RPMI8226 (cell line): ENCODE results near the gene CFAP46.
A peak's percentile ranks its signal among the peaks of the same experiment; 100 is the strongest.
"Not testable (repeated sequence)": the region's sequence is repeated elsewhere in the genome, so short reads cannot be mapped to it uniquely, and the experiment has no call there.

ENCODE experiments used
- DNase-seq: peaks from one replicate; pipeline ENCODE4 v3.0.0-alpha.2; 2015

CFAP46 gene

DNA sequence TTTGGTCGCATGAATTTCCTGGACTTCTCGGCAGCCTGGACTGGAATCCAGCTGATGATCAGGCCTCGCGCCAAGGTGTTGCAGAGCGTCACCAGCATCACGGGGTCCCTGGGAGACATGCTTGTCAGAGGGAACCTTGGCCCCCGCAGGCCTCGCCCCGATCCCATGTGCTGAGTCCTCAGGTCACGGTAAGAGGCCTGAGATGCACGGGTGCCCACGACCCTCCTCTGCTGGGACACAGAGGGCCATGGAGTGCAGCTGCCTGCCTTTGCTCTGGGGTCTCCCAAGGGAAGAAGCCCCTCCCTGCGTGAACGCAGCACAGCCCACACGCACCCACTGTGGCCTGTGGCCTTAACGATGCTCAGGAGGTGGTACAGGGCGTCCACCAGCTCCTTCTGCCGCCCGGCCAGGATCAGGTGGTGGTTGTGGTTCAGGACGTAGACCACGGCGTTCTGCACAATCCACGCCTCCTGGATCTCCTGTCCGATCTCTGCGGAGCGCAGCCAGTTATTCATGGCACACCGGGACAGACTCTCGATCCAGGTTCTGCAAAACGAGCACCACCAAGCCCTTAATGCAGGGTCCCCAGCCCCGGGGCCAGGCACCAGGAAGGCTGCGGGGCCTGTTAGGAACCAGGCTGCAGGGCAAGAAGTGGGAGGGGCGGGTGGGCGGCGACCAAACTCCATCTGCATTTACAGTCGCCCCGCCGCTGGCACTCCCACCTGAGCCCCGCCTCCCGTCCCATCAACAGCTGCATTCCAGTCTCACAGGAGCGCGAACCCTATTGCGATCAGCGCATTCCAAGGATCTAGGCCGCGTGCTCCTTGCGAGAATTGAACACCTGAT, 29.4 kb downstream of the CFAP46 start:
- DNase-seq: no peak

DNA sequence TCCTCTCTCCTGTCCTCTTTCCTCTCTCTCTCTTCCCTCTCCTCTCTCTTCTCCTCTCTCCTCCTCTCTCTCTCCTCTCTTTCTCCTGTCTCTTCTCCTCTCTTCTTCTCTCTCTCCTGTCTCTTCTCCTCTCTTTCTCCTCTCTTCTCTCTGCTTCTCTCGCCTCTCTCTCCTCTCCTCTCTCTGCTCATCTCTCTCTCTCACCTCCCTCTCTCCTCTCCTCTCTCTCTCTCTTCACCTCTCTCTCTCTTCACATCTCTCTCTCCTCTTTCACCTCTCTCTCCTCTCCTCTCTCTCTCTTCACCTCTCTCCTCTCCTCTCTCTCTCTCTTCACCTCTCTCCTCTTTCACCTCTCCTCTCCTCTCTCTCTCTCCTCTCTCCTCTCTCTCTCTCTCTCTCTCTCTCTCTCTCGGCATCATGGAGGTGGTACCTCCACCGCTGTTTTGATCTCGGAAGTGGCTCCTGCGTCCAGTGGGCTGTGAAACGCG, 30.1 kb downstream of the CFAP46 start:
- DNase-seq: no peak

DNA sequence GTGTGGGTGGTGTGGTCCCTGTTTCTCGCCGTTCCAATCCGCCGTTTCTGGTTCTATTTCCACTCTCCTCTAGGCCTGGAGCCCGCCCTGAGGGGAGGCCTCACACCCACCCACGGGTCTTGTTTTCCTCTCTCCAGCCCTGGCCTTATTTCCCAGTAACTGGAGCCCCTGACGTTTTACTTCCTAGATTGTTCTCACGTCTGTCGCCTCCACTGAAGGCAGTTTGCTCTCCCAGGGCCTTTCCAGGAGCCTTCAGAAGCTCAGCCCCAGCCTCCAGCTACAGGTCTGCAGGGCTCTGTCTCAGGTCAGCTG, 30.6 kb downstream of the CFAP46 start:
- no peak for DNase-seq

DNA sequence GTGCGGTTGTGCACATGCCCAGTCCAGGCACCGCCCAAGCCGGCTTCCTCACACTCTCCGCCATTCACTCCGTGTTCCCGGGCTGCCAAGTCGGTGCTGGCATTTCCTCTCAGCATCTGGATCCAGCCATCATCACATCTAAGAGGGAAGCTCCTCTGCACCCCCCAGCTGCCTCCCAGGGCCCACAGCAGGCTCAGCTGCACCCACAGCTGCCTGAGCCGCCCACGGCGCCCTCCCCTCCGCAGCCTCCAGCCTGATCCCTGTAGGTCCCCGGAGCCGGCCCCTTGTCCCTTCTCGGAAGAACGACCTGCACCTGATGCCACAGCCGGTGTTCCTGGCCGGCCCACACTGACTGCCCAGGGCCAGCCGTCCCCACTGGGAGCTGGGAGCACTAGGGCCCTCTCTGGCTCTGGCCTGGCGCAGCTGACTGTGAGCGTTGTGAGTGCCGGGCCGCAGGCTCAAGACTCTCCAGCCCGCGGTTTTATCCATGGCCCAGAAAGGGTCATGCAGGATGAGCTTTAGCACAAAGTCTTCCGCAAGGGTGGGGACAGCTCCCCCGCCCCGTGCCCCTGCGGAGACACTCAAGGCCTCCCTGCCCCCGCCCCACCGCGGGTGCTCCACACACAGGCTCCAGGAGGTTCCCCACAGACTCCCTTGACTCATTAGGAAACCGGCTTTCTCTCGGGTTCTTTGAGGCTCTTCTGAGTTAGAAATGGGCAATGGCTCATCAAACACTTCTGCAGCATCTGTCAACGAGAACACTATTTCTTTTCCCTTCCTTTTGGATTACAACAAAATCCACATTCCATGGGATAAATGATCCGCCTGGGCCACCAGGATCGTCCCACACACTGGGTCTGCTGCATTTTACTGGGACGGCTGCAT, 31.2 kb downstream of the CFAP46 start:
- DNase-seq: no peak

DNA sequence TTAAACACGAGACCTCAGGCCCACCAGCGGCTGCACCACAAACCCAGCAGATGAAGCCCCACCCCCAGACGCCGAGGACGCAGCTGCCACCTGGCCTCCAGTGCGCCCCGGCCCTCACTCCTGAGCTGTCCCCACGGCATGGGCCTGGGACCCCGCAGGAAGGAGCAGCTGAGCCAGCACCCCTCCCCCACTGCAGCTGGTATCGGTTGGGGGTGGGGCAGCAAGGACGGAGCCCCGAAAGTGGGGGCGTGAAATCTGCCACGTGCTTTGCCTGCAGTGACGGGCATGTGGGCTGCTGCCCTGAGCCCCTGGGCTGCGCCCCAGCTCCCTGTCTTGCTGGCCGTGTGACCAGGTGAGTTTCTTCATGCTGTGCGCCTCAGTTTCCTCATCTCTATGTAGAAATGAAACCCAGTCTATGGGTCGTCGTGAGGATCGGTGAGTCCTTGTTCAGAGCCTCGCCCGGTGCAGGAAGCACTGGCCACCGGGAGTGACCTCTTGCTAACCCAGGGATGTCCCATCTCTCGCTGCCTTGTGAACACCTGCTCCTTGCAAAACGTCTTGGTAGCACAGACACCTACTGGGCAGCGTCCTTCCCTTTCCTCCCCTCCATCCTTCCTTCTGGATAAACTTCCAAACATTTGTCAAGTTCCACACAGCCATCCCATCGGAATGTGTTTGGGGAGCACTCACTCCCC, 32.0 kb downstream of the CFAP46 start:
- DNase-seq: no peak

DNA sequence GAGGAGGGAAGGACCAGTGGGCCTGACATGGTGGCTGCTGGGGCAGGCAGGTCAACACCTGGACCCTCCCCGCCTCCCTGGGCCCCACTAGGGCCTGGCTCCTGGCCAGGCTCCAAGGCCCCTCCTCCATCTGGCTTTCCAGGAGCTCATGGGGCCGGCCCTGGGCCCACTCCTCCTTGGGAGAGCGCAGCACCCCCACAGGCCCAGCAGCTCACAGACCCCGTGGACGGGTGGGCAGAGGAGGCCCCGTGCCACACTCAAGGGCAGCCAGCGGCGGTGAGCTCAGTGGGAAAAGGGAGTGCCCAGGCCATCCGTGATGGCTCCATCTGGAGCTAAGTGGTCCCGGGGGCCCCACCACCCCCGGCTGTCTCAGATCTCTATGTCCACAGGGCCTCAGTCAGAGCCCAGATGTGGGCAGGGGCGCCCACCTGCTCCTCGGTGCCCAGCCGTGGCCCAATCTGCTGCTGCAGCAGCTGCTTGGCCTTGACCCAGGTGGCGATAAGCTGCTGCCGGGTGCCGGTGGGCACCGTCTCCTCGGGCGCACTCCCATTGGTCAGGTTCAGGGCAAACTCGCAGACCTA, 32.8 kb downstream of the CFAP46 start:
- DNase-seq: no peak

DNA sequence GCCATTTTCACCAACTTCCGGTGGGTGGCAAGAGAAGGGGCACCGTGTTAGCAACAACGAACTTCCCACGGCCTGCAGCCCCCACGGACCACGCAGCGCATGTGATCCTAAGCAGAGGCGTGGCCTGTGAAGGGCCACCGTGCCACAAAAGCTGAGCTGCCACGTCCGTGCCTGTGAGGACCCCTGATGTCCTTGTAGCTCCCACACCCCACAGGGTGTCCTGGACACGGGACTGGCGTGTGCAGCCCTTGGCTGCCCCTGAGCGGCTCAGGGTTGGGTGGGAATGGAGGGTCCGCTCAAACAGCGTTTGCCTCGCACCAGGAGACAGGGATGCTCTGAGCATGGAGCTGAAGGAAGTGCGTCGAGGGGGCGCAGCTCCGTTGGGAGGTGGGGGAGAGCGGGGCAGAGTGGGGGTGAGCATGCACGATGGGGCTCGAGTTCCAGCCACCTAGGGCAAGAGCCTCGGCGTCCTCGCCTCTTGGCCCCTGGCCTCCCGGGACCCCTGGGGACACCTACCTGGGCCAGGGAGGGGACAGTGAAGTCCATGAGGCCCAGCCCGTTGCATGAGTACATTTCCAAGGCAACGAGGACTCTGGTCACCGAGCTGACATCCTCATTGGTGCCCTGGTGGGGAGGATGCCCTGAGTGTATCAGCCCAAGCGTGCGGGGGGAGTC, 33.6 kb downstream of the CFAP46 start:
- no peak for DNase-seq

DNA sequence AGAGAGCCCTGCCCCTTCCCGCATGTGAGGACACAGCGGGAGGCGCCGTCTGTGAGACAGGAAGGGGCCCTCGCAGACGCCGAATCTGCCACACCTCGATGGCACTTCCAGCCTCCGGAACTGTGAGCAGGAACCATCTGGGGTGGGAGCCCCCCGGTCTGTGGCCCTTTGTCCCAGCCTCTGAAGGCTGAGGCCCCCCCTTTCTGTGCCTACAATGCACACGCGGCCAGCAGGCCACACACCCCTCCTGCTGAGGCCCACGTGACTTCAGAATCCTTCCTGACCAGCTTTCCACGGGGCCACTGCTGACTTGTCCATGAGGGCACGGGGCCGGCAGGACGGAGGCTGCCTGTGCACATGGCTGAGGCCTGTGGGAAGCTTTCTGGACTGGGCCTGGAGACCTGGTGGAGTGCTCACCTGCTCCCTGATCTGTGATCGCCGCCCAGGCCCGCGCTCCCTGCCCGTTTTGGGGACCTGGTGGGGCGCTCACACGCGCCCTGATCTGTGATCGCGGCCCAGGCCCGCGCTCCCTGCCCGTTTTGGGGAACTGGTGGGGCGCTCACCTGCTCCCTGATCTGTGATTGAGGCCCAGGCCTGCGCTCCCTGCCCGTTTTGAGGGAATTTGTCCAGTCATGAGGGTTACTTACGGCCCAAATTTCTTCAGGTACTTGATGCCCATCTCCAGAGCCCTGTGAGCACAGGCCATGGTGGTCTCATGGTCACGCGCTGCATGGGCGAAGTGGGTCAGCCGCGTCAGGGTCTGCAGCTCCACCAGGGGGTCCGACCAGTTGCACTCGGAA, 34.3 kb downstream of the CFAP46 start:
- no peak for DNase-seq

DNA sequence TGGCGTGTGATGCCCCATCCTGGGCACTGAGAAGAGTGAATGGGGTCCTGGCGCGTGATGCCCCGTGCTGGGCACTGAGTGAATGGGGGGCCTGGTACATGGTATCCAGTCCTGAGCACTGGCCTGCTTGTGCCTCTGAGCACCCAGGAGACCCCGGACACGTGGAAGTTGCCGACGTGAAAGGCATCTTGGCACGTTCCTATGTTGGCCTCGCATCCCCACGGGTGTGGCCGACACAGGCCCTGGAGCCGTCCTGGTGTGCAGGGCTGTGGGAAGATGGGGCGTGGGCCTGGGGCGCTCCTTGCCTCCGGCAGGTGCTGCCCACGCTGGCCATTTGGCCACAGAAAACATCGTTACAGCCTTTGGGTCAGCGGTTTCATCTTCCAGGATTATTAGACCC, 35.5 kb downstream of the CFAP46 start:
- DNase-seq: no peak

DNA sequence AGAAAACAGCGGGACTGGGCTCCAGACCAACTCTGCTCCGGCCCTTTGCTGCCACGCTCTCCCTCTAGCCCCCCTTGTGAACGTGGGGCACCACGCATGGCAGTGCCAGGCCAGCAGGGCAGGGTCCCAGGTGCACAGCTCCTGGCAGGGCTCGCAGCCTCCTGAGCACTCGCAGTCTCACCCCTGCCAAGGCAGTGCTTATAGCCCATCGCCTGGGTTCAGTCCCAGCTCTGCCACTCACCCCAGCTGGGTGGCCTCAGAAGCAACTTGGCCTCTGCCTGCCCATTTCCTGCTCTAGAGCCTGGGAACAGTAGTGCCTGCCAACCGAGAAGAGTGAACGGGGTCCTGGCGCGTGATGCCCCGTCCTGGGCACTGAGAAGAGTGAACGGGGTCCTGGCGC, 36.3 kb downstream of the CFAP46 start:
- DNase-seq: no peak

DNA sequence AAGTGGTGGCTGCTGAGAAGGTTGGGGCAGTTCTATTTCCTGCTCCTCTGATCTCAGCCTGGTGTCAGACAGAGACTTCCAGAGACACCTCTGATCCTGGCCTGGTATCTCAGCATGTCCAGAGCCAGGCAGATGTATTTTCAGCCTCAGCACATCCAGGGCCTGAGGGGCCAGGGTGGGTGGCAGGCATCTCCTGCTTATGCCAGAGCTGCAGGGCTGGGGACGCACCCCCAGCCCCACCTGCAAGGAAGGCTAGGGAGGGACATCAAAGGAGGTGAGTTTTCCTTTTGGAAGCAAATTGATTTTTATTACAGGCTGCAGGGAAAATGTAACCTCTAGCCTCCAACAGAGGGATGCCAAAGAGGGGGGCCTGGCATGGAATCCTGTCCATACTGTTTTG, 36.7 kb downstream of the CFAP46 start:
- no peak for DNase-seq

DNA sequence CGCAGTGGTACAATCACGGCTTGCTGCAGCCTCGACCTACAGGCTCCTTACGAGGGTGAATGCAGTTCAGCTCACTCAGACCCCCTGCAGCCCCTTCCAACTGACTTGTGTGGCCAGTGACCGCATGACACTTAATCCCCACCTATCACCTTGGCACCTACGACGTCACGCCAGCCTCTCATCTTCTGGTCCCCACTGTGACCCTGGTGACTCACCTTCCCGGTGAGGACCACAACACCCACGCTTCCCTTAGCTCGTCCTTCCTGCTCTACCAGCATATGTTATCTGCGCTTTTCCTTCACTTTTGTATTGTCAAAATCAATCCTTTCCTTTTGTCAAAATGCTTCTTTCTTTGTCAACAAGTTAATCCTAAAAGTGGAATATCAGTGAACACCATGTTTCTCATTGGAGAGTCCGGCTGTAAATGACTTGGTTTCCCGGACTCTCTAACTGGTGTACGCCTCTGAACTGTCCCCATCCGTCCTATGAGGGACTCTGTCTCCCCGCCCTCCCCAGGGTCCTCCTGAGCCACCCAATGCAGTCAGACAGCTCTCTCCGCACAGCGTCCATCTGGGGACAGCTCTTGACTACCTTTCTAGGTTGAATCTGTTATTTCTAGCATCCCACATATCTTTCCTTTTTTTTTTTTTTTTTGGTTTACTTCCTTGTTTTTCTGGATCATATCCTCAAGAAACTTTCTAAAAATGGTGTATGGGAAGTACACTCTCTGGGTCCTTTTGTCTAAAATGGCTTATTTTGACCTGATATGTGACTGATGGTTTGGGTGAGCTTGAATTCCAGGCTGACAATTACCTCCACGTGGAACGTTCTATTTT, 37.3 kb downstream of the CFAP46 start:
- DNase-seq: no peak

DNA sequence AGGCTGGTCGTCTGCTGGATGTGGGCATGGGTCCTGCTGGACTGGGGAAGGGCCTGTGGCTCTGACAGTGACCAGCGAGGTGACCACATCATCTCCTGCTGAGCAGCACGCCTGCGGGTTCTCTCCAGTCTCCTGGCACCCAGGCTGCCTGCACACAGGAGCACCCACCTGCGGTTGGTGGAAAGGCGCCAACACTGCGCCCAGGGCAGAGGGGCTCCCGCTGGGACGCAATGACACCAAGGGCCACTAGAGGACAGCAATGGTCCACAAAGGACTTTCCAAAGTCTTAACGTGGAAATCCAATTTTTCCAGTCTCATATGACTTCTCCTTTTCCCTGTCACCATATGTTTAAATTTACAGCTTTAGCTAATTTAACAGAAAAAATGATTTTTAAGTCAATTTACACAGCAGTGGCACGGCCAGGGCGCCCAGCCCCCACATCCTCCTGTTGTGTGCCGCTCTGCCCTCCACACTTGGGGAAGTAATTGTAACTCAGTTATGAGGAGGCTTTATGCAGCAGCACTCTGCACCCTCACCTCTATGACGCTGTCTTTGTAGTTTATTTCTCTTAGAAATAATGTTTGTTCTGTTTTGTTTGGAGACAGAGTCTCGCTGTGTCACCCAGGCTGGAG, 38.1 kb downstream of the CFAP46 start:
- peak; percentile 61 for DNase-seq

DNA sequence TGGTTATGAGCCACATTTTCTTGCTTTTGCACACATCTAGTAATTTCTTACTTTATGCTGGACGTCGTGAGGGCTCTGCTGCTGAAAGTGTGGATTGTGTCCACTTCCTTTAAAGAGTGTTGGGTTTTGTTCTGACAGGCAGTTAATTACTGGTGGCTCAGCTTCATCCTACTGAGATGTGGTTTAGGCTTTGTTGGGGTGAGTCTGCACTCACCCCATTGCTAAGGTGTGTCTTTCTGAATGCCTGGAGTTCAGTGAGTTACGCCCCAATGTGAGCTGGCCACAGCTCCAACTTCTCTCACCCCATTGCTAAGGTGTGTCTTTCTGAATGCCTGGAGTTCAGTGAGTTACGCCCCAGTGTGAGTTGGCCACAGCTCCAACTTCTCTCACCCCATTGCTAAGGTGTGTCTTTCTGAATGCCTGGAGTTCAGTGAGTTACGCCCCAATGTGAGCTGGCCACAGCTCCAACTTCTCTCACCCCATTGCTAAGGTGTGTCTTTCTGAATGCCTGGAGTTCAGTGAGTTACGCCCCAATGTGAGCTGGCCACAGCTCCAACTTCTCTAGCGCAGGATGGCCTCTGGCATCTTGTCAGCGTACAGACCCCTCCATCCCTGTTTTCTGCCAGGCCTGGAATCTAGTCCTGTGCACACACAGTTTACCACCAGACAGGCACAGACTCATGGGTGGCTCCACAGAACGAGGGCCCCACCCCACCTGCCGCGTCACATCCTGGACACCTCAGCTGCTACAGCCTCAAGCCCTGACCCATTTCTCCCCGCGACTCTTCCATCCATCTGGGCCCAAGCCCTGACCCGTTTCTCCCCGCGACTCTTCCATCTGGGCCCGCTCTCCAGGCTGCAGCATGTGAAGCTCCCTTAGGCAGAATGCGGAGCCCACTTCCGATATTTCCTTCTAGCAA, 39.5 kb downstream of the CFAP46 start:
- DNase-seq: not testable (repeated sequence)

DNA sequence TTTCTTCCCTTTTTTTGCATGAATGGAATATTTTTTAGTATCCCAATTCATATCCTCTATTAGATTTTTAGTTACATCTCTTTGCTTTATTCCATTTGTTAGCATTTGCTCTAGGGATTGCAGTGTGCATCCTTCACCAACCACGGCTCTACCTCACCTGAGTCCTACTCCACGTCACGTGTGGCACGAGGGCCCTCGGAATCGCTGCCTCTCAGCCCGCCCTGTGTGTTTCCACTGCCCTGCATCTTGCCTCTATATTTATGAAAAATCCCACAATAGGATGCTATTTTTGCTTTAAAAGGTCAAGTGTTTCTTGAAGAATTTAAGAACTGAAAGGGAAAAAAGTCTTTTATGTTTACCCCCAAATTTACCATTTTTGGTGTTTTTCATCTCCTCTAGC, 41.0 kb downstream of the CFAP46 start:
- DNase-seq: no peak

DNA sequence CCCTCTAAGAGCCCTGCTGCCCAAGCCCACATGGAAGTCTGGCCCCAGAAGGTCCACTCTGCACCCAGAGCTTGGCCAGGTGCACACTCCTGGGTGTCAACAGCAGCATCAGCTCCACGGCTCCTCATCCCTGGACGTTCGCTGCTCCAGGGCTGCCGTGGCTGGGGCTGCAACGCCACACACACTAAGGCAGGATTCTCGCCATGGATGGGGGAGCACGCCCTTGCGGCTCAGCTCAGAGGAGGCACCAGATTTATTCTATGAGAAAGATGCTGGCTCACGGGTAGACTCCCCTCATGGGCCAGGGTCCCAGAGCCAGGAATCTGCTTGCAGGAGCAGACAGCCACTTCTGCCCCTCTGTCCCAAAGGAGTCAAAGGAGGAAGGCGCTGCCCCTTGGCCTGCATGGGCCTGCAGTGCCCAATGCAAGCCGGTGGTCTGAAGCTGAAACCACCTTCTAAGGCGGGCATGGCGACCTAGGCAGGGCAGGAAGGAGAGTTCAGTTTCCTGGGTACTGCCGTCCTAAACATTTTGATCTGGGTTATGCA, 42.1 kb downstream of the CFAP46 start:
- no peak for DNase-seq

DNA sequence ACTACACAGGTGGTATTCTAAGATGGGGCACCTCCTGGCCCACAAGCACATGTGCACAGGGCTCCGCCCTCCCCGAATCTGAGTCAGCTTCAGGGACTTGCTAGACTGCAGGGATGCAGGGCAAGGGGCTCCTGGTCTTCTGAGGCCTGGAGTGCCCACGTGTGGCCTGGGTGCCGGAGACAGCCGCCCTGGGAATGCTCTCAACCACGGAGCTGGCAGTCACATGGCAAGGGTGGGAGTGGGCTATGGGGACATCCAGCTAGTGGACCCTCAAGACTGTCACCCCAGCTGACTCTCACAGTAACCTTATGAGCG, 42.7 kb downstream of the CFAP46 start:
- DNase-seq: no peak

DNA sequence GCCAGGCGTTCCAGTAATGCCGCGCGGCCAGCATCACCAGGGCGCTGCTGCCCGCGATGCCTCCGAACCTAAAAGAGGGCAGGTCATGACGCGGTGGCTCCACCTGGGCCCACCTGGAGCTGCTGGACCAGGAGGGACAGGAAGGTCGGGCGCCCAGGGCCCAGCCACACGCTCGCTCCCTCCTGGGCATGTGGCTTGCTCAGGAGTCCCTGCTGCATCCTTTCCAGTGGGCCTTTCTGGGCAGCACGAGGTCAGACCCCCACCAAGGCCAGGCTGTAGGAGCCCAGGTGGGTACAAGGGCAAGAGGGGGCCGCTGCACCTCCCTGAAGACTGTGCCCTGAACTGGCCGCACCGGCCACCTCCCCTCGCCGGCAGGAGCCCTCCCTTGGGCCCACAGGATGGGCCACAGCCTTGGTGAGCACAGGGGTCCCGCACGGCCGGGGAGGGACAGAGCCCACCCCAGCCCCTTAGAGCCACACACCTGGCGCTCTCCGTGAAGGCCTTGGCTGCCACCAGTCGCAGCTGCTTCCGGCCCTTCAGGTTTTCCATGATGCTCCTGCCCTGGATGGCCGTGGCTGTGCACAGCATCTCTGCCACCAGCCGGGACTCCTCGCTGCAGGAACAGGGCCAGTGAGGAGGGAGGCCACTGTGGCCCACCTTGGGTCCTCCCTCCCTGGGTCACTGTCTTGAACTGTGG, 43.2 kb downstream of the CFAP46 start:
- no peak for DNase-seq
